ENCODE data around the gene PRKD2. TPM values are rescaled to one million over a fixed set of nuclear protein-coding genes. Genes with fewer than 3 reads are reported as not detected.
"Not testable (repeated sequence)": the region's sequence is repeated elsewhere in the genome, so short reads cannot be mapped to it uniquely, and the experiment has no call there.

PRKD2 gene
- total RNA-seq, 1 donor from 2014 or later: 92.9 TPM

- DNase-seq (ENCODE audit: low spot score): no peak
- intact Hi-C loops (cut with micrococcal nuclease): loop anchor here (1.0 kb wide), 1 partner anchor 69 kb away; the partner anchor contains the start of gene SLC1A5
- H3K4me1 Mint-ChIP-seq (ENCODE audit: low read depth): peaks cover 38% of the 10 kb centered on the region
- no peaks in the 10 kb centered on the region for H3K27me3 Mint-ChIP-seq (ENCODE audit: insufficient read depth)
- H3K36me3 Mint-ChIP-seq (ENCODE audit: low read depth): peaks cover 19% of the 10 kb centered on the region
- peak overlapping the region; percentile 93 for H3K4me3 Mint-ChIP-seq
- peak overlapping the region; percentile 94 for H3K27ac Mint-ChIP-seq
- H3K9me3 Mint-ChIP-seq: no peaks in the 10 kb centered on the region
Measured at GRCh38 chr19:46718934-46719622, 2.2 kb upstream of the PRKD2 start.

GRCh38 chr19:46718157-46718933 lies 1.4 kb upstream of the PRKD2 start:
- Mint-ChIP-seq H3K36me3 (ENCODE audit: low read depth) (peaks cover 19% of the 10 kb centered on the region), H3K27me3 (ENCODE audit: insufficient read depth) (no peaks in the 10 kb centered on the region), H3K4me1 (ENCODE audit: low read depth) (peaks cover 40% of the 10 kb centered on the region), H3K4me3 (peak overlapping the region; percentile 93), H3K9me3 (no peaks in the 10 kb centered on the region), H3K27ac (peak overlapping the region; percentile 94)
- peak; percentile 67 for DNase-seq (ENCODE audit: low spot score)
- intact Hi-C loops (cut with micrococcal nuclease): loop anchor here (1.0 kb wide), 1 partner anchor 70 kb away; the partner anchor contains the start of gene SLC1A5

DNA sequence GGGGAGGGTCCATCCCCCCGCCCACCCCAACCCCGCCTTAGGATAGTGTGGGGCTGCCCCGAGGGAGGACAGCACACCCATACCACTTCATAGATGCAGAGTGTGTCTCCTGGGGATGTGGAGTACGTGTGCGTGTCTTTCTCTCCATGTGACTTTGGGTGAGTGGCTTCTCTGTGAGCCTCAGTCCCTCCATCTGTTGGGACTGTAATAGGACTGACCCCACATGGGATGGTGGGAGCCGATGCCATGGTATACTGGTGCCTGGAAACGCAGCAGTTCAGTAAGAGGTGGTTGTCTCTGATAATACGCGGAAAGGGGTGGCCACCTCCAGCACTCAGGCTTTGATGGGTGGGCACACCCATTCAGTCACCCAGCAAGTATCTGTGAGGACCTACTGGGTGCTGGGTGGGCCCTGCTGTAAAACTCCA lies 816 bp upstream of the PRKD2 start:
- H3K9me3 Mint-ChIP-seq: no peaks in the 10 kb centered on the region
- peak overlapping the region; percentile 94 for H3K27ac Mint-ChIP-seq
- no peak for DNase-seq (ENCODE audit: low spot score)
- peak overlapping the region; percentile 93 for H3K4me3 Mint-ChIP-seq
- intact Hi-C loops (cut with micrococcal nuclease): loop anchor here (1.0 to 2.0 kb wide), 7 partner anchors 11 to 143 kb away; partner anchors contain the start of genes ARHGAP35, DACT3, FKRP and SLC1A5
- H3K4me1 Mint-ChIP-seq (ENCODE audit: low read depth): peaks cover 43% of the 10 kb centered on the region
- H3K36me3 Mint-ChIP-seq (ENCODE audit: low read depth): peaks cover 19% of the 10 kb centered on the region
- H3K27me3 Mint-ChIP-seq (ENCODE audit: insufficient read depth): no peaks in the 10 kb centered on the region

GRCh38 chr19:46716672-46717033 lies 261 bp downstream of the PRKD2 start:
- H3K27ac Mint-ChIP-seq: peak overlapping the region; percentile 89
- peak overlapping the region; percentile 93 for H3K4me3 Mint-ChIP-seq
- H3K4me1 Mint-ChIP-seq (ENCODE audit: low read depth): peaks cover 38% of the 10 kb centered on the region
- no peaks in the 10 kb centered on the region for H3K9me3 Mint-ChIP-seq
- no peaks in the 10 kb centered on the region for H3K27me3 Mint-ChIP-seq (ENCODE audit: insufficient read depth)
- peaks cover 19% of the 10 kb centered on the region for H3K36me3 Mint-ChIP-seq (ENCODE audit: low read depth)
- DNase-seq (ENCODE audit: low spot score): no peak
- intact Hi-C loops (cut with micrococcal nuclease): loop anchor here (1.0 to 2.0 kb wide), 6 partner anchors 12 to 144 kb away; partner anchors contain the start of genes ARHGAP35, DACT3, FKRP and STRN4

GRCh38 chr19:46715975-46716671 lies 791 bp downstream of the PRKD2 start:
- Mint-ChIP-seq H3K4me1 (ENCODE audit: low read depth) (peaks cover 38% of the 10 kb centered on the region), H3K27ac (peak overlapping the region; percentile 89), H3K9me3 (no peaks in the 10 kb centered on the region), H3K36me3 (ENCODE audit: low read depth) (peaks cover 16% of the 10 kb centered on the region), H3K27me3 (ENCODE audit: insufficient read depth) (no peaks in the 10 kb centered on the region), H3K4me3 (peak overlapping the region; percentile 93)
- no peak for DNase-seq (ENCODE audit: low spot score)
- intact Hi-C loops (cut with micrococcal nuclease): loop anchor here (2.0 kb wide), 4 partner anchors 31 to 115 kb away; partner anchors contain the start of genes CALM3, DACT3, FKRP and STRN4

DNA sequence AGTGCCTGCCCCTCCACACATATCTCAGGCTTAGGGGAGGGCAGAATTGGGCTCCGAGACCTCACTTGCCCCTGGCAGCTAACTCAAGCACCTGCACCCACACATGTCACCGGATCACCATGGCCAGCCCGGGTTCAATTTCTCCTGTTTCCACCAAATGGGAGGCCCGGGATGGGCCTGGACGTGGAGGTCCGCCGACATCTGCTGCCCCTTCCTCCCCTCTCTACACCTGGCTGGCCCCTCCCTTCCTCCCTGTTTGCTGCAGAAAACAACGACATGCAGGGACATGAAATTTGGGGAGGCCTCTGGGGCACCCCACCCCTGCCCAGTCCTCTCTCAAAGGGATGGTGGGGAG lies 1.3 kb downstream of the PRKD2 start:
- peaks cover 16% of the 10 kb centered on the region for H3K36me3 Mint-ChIP-seq (ENCODE audit: low read depth)
- H3K9me3 Mint-ChIP-seq: no peaks in the 10 kb centered on the region
- peak overlapping the region; percentile 93 for H3K4me3 Mint-ChIP-seq
- H3K27me3 Mint-ChIP-seq (ENCODE audit: insufficient read depth): no peaks in the 10 kb centered on the region
- H3K4me1 Mint-ChIP-seq (ENCODE audit: low read depth): peaks cover 34% of the 10 kb centered on the region
- DNase-seq (ENCODE audit: low spot score): no peak
- peak overlapping the region; percentile 82 for H3K27ac Mint-ChIP-seq
- intact Hi-C loops (cut with micrococcal nuclease): loop anchor here (2.0 kb wide), 2 partner anchors 99 to 115 kb away; partner anchors contain the start of gene CALM3

DNA sequence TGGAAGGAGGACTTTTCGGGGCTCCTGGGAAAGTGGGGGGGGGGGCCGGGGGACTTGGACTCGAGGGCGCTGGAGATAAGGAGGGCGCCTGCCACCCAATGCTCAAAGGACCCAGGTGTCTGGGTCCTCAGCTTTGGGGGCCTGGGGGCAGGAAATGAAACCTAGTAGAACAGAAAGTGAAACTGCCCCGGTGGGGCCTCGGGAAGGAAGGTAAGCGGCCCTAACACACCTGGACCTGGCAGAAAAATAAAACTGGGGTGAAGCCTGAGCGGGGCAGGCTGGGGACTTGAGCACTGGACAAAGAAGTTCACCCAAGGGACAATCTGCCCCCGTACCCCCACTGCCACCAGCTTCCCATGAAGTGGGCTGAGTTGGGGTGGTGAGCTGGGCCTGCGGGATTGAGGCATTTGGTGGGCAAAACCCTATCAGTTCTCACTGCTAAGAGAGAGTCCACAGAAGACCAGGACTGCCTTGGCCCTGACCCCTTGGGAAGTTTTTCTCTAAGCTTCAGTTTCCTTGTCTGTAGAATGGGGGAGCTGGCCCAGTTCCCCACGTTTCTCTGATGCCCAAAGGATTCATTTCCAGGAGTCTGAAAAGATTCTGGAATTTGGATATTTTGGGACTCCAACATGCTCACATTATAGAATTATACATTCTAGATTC lies 2.3 kb downstream of the PRKD2 start:
- Mint-ChIP-seq H3K9me3 (no peaks in the 10 kb centered on the region), H3K36me3 (ENCODE audit: low read depth) (peaks cover 14% of the 10 kb centered on the region), H3K27ac (peak overlapping the region; percentile 87), H3K27me3 (ENCODE audit: insufficient read depth) (no peaks in the 10 kb centered on the region), H3K4me3 (peak overlapping the region; percentile 93), H3K4me1 (ENCODE audit: low read depth) (peaks cover 33% of the 10 kb centered on the region)
- intact Hi-C loops (cut with micrococcal nuclease): loop anchor here (2.0 kb wide), 2 partner anchors 98 to 114 kb away; partner anchors contain the start of gene CALM3
- peak; percentile 67 for DNase-seq (ENCODE audit: low spot score)

DNA sequence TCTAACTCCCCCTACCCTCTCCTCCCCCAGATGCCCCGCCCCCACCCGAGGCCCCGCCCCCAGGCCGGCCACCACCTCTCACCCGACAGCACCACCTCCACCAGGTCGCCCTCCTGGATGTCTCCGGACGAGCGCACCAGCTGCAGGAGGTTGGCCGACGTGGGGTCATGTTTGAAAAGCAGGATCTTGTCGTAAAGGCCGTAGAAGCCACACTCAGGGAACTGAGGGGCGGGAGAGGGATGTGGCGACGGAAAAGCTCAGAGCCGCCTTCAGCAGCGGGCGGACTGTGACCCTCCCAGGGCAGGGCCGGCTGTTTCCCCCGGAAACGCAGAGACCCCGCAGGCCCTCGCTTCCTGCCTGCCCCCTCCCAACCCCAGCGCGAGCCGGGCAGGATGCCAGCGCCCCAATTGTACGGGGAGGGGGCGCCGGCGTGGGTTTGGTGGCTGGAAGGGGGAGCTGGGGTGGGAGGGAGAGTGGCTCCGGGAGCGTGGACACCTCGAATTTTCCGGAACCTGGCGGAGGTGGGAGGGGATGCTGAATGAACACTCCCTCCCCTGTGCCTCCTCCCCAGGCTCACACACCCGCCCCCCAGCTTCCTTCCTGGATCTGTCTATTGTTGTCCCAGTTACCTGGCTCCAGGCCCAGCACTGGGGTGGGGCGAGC lies 3.0 kb downstream of the PRKD2 start:
- intact Hi-C loops (cut with micrococcal nuclease): loop anchor here (2.0 kb wide), 2 partner anchors 97 to 113 kb away; partner anchors contain the start of gene CALM3
- H3K4me3 Mint-ChIP-seq: peak overlapping the region; percentile 93
- H3K27me3 Mint-ChIP-seq (ENCODE audit: insufficient read depth): no peaks in the 10 kb centered on the region
- H3K27ac Mint-ChIP-seq: peak overlapping the region; percentile 87
- DNase-seq (ENCODE audit: low spot score): peak; percentile 67
- H3K9me3 Mint-ChIP-seq: no peaks in the 10 kb centered on the region
- peaks cover 26% of the 10 kb centered on the region for H3K4me1 Mint-ChIP-seq (ENCODE audit: low read depth)
- peaks cover 8% of the 10 kb centered on the region for H3K36me3 Mint-ChIP-seq (ENCODE audit: low read depth)

DNA sequence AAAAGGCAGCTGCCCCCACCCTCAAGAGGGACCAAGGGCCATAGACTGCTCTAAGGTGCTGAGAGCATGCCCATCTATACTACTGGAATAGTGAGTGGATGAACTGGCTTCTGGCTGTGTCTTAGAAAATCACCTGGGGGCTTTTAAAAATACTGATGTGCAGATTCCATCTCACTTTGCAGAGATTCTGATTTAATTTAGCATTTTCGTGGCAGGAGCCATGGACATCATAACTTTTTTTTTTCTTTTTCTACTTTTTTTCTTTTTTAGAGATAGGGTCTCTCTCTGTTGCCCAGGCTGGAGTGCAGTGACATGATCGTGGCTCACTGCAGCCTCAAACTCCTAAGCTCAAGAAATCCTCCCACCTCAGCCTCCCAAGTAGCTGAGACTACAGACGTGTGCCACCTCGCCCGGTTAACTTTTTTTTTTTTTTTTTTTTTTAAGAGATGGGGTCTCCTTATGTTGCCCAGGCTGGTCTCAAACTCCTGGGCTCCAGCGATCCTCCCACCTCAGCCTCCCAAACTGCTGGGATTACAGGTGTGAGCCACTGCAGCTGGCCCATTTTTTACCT lies 4.1 kb downstream of the PRKD2 start:
- intact Hi-C loops (cut with micrococcal nuclease); H3K36me3 Mint-ChIP-seq (ENCODE audit: low read depth): not testable (repeated sequence)

GRCh38 chr19:46710687-46711086 lies 6.2 kb downstream of the PRKD2 start:
- Mint-ChIP-seq H3K36me3 (ENCODE audit: low read depth) (peaks cover 21% of the 10 kb centered on the region), H3K27ac (no peak overlapping the region), H3K9me3 (no peaks in the 10 kb centered on the region), H3K27me3 (ENCODE audit: insufficient read depth) (no peaks in the 10 kb centered on the region), H3K4me1 (ENCODE audit: low read depth) (peaks cover 11% of the 10 kb centered on the region), H3K4me3 (no peak overlapping the region)
- DNase-seq (ENCODE audit: low spot score): no peak
- intact Hi-C loops (cut with micrococcal nuclease): no loop called here

More for the DNA sequence above, 4.1 kb downstream of the PRKD2 start:
- not testable (repeated sequence) for H3K27ac Mint-ChIP-seq; DNase-seq (ENCODE audit: low spot score); H3K27me3 Mint-ChIP-seq (ENCODE audit: insufficient read depth); H3K9me3 Mint-ChIP-seq
- peak overlapping the region; percentile 93 for H3K4me3 Mint-ChIP-seq
- H3K4me1 Mint-ChIP-seq (ENCODE audit: low read depth): peaks cover 16% of the 10 kb centered on the region

GRCh38 chr19:46704379-46705076 lies 12.4 kb downstream of the PRKD2 start:
- no peak overlapping the region for H3K4me3 Mint-ChIP-seq
- H3K27ac Mint-ChIP-seq: peak overlapping the region; percentile 20
- peaks cover 36% of the 10 kb centered on the region for H3K36me3 Mint-ChIP-seq (ENCODE audit: low read depth)
- intact Hi-C loops (cut with micrococcal nuclease): loop anchor here (1.0 kb wide), 3 partner anchors 13 to 49 kb away; partner anchors contain the start of gene PRKD2
- no peaks in the 10 kb centered on the region for H3K27me3 Mint-ChIP-seq (ENCODE audit: insufficient read depth)
- H3K9me3 Mint-ChIP-seq: no peaks in the 10 kb centered on the region
- H3K4me1 Mint-ChIP-seq (ENCODE audit: low read depth): peaks cover 9% of the 10 kb centered on the region
- peak; percentile 71 for DNase-seq (ENCODE audit: low spot score)
